ENCODE measurements around the gene LAMA5. TPM values are rescaled to one million over a fixed set of nuclear protein-coding genes. Genes with fewer than 3 reads are reported as not detected.

The LAMA5 gene
- total and polyA plus RNA-seq, 2 of the 8 experiments (the other 6 are each of a cell fraction or from before 2014, with no cell fraction given), result 34.4 to 225 TPM

- peaks cover 2% of the 10 kb centered on the region; the same call in 1 of the 2 replicates for H3K23me2 ChIP-seq (ENCODE audit: low read depth, low read length)
- H3K4me2 ChIP-seq (ENCODE audit: insufficient read depth in 1 of 2, low read depth in 2 of 2, low read length in 2 of 2), result no peak overlapping the region
- H2BK120ac ChIP-seq (replicated peaks; ENCODE audit: low read depth, low read length), result no peak overlapping the region
- DNase-seq (ENCODE audit: low read depth in 1 of 2, low spot score in 2 of 2), result no peak
- no peak overlapping the region for H2AFZ ChIP-seq (ENCODE audit: low read length)
- no peak overlapping the region for H3K18ac ChIP-seq (ENCODE audit: extremely low read depth, low read length)
- H3K27ac ChIP-seq (ENCODE audit: low read depth, low read length), result no peak overlapping the region
- no peak overlapping the region for H2BK15ac ChIP-seq (ENCODE audit: low read length)
- no peak overlapping the region for H3K9ac ChIP-seq (replicated peaks in 1 of 4; ENCODE audit: extremely low read depth in 1 of 4, low read depth in 3 of 4, low read length in 3 of 4)
- ChIA-PET CTCF (ENCODE audit: partially characterized antibody) (interaction anchor here (0.8 to 1.6 kb wide), 4 partner anchors 12 to 86 kb away, joined by 3 to 4 read pairs (median 3); no protein-coding TSS in a partner anchor), POLR2A (ENCODE audit: partially characterized antibody) (interaction anchor here (0.6 to 14.6 kb wide), 5 partner anchors 8 to 102 kb away, joined by 3 to 170 read pairs (median 3); partner anchors contain the start of gene LAMA5)
- no peak overlapping the region for H3K23ac ChIP-seq (ENCODE audit: insufficient read length)
- peaks cover 0 to 24% (median 5%) of the 10 kb centered on the region in 4 experiments; a peak in 5 of 8 replicates for H3K36me3 ChIP-seq (ENCODE audit: control insufficient read depth in 2 of 4, insufficient read depth in 4 of 4, low read length in 3 of 4)
- H3K14ac ChIP-seq (ENCODE audit: insufficient read length), result no peak overlapping the region
- H3K56ac ChIP-seq (replicated peaks; ENCODE audit: insufficient read length, low read depth, low read length), result no peak overlapping the region
- H3K79me1 ChIP-seq (ENCODE audit: low read depth, low read length), result peaks cover 5% of the 10 kb centered on the region; the same call in 1 of the 2 replicates
- no peak overlapping the region for H2AK5ac ChIP-seq (ENCODE audit: low read depth, low read length)
- H3K4me3 ChIP-seq (ENCODE audit: extremely low read depth in 1 of 4, insufficient read depth in 2 of 4, low read depth in 3 of 4, low read length in 4 of 4), result no peak overlapping the region
- H3K4me1 ChIP-seq (replicated peaks in 1 of 4; ENCODE audit: control insufficient read depth in 3 of 4, insufficient read depth in 4 of 4, low read length in 3 of 4), result no peaks in the 10 kb centered on the region; a peak in 1 of 7 replicates
- H2BK12ac ChIP-seq (ENCODE audit: low read depth, low read length), result no peak overlapping the region
- H3K4ac ChIP-seq (replicated peaks; ENCODE audit: insufficient read length, low read depth, low read length), result no peak overlapping the region
- no peak overlapping the region for H4K91ac ChIP-seq (replicated peaks; ENCODE audit: insufficient read length, low read length)
- no peaks in the 10 kb centered on the region for H3K79me2 ChIP-seq (ENCODE audit: control insufficient read depth in 1 of 2, insufficient read depth in 2 of 2, low read length in 2 of 2)
- no peak overlapping the region for H2BK5ac ChIP-seq (ENCODE audit: low read depth, low read length)
- H4K8ac ChIP-seq (ENCODE audit: extremely low read depth, insufficient read depth, low read length), result peak overlapping the region; percentile 57
- peak in 2 of 3 experiments; percentile 7 to 22; a peak in 3 of 4 replicates for TF ChIP-seq CTCF (IDR thresholded peaks at IDR 0.05; ENCODE audit: control extremely low read depth in 1 of 3, insufficient read depth in 1 of 3, low read depth in 1 of 3, low read length in 3 of 3)
- TF ChIP-seq E2F6 (IDR thresholded peaks at IDR 0.05), result no peak
- no peak for FAIRE-seq
- no peaks in the 10 kb centered on the region for H3K9me3 ChIP-seq (ENCODE audit: insufficient read depth in 2 of 2, low read depth in 1 of 2, low read length in 1 of 2)
- H2BK20ac ChIP-seq (ENCODE audit: low read length), result no peak overlapping the region
- 94% methylated on average over 29 of the region's 29 CpGs; no CpG with 5 or more reads in 1 of the 2 experiments for WGBS, 2 experiments (ENCODE audit: extremely low coverage in 1 of 2, insufficient coverage in 1 of 2, insufficient read length in 1 of 2, insufficient replicate concordance in 2 of 2, low coverage in 1 of 2, low lambda C conversion rate in 2 of 2, missing lambda C conversion rate in 1 of 2)
- no peaks in the 10 kb centered on the region for H3K27me3 ChIP-seq (replicated peaks in 1 of 4; ENCODE audit: control insufficient read depth in 3 of 4, extremely low read depth in 1 of 4, insufficient read depth in 3 of 4, low read length in 3 of 4)
- H4K20me1 ChIP-seq (replicated peaks in 1 of 2; ENCODE audit: control insufficient read depth in 1 of 2, insufficient read depth in 2 of 2, low read length in 2 of 2), result peaks cover 2 to 5% of the 10 kb centered on the region in 2 experiments
- H4K5ac ChIP-seq (ENCODE audit: insufficient read length, low read depth, low read length), result no peak overlapping the region
Measured at GRCh38 chr20:62297449-62298227, 69.5 kb downstream of the LAMA5 start.

Data from H1 (cell line).